HEK293T (cell line): ENCODE measurements around the gene FAM120A.

Source experiments
- CTCF ChIA-PET: fragments of 350-600 bp; formaldehyde crosslinking; extraction: SDS; loops from one replicate; lab custom pipeline; 2021; ENCODE audit warnings: antibody characterized with exemption, inconsistent platforms; lab: Yijun Ruan, JAX
- POLR2A ChIA-PET: fragments of 350-600 bp; formaldehyde crosslinking; extraction: SDS; loops from one replicate; lab custom pipeline; 2020; ENCODE audit warnings: antibody characterized with exemption, inconsistent platforms; lab: Yijun Ruan, JAX
- DNase-seq: peaks from one replicate; pipeline ENCODE4 v3.0.0; 2012; ENCODE audit warnings: mixed read lengths; ENCODE audit errors: extremely low spot score
- ARNT ChIP-seq: fragments of 450-650 bp; IDR thresholded peaks from 2 replicates; pipeline ENCODE4 v1.6.1; 2017; ENCODE audit warnings: mild to moderate bottlenecking
- BHLHE40 ChIP-seq: fragments of 450-650 bp; IDR thresholded peaks from 2 replicates; pipeline ENCODE4 v1.6.1; 2016; ENCODE audit warnings: mild to moderate bottlenecking, moderate library complexity, borderline replicate concordance
- CTBP1 ChIP-seq: fragments of 450-650 bp; IDR thresholded peaks from 2 replicates; pipeline ENCODE4 v1.6.1; 2016; ENCODE audit warnings: borderline replicate concordance
- ELF4 ChIP-seq: fragments of 450-650 bp; IDR thresholded peaks from 2 replicates; pipeline ENCODE4 v1.6.1; 2017; ENCODE audit warnings: antibody characterized with exemption
- FOXA1 ChIP-seq: fragments of 450-650 bp; IDR thresholded peaks from 2 replicates; pipeline ENCODE4 v1.6.1; 2016; ENCODE audit warnings: mild to moderate bottlenecking
- FOXK2 ChIP-seq: fragments of 450-650 bp; IDR thresholded peaks from 2 replicates; pipeline ENCODE4 v1.6.1; 2016; ENCODE audit warnings: mild to moderate bottlenecking
- FOXM1 ChIP-seq: fragments of 450-650 bp; IDR thresholded peaks from 2 replicates; pipeline ENCODE4 v1.6.1; 2017; ENCODE audit warnings: mild to moderate bottlenecking, borderline replicate concordance
- HDGF ChIP-seq: fragments of 450-650 bp; IDR thresholded peaks from 2 replicates; pipeline ENCODE4 v1.6.1; 2017; ENCODE audit warnings: antibody characterized with exemption, borderline replicate concordance
- L3MBTL2 ChIP-seq: fragments of 450-650 bp; conservative IDR thresholded peaks from 2 replicates; pipeline ENCODE4 v1.6.1; 2016; ENCODE audit warnings: mild to moderate bottlenecking
- LEF1 ChIP-seq: fragments of 450-650 bp; IDR thresholded peaks from 2 replicates; pipeline ENCODE4 v1.6.1; 2017; ENCODE audit warnings: mild to moderate bottlenecking, borderline replicate concordance
- NFRKB ChIP-seq: fragments of 450-650 bp; IDR thresholded peaks from 2 replicates; pipeline ENCODE4 v1.6.1; 2016; ENCODE audit warnings: mild to moderate bottlenecking, moderate library complexity
- PKNOX1 ChIP-seq: fragments of 450-650 bp; IDR thresholded peaks from 2 replicates; pipeline ENCODE4 v1.6.1; 2016
- SP1 ChIP-seq: fragments of 450-650 bp; IDR thresholded peaks from 2 replicates; pipeline ENCODE4 v1.6.1; 2017
- SUZ12 ChIP-seq: fragments of 450-650 bp; IDR thresholded peaks from 2 replicates; pipeline ENCODE4 v1.6.1; 2016; ENCODE audit warnings: mild to moderate bottlenecking
- TARDBP ChIP-seq: fragments of 450-650 bp; IDR thresholded peaks from 2 replicates; pipeline ENCODE4 v1.6.1; 2016
- ZNF384 ChIP-seq: fragments of 450-650 bp; IDR thresholded peaks from 2 replicates; pipeline ENCODE4 v1.6.1; 2016

FAM120A gene

GRCh38 chr9:93566408-93567270, 115.2 kb downstream of the FAM120A start:
- TF ChIP-seq FOXM1 (no peak; the same call in 1 of the 2 replicates), L3MBTL2 (0 out of 2 replicates have a peak, but pooled peaks have one; percentile 21)
- ChIA-PET POLR2A (interaction anchor here (0.5 to 1.9 kb wide), 13 partner anchors 9 to 448 kb away, joined by 3 to 16 read pairs (median 3); partner anchors contain the start of genes FAM120A, FAM120AOS and PHF2), CTCF (interaction anchor here (0.6 to 1.4 kb wide), 8 partner anchors 9 to 413 kb away, joined by 3 to 4 read pairs (median 3); no protein-coding TSS in a partner anchor)
- DNase-seq: peak; percentile 98

GRCh38 chr9:93567271-93567959, 115.9 kb downstream of the FAM120A start:
- TF ChIP-seq TARDBP (no peak), SP1 (no peak), ELF4 (no peak)
- POLR2A ChIA-PET: interaction anchor here (0.6 to 1.9 kb wide), 8 partner anchors 8 to 449 kb away, joined by 3 to 16 read pairs (median 5); partner anchors contain the start of genes FAM120A, FAM120AOS and PHF2
- no peak for DNase-seq
- CTCF ChIA-PET: interaction anchor here (0.6 to 0.9 kb wide), 2 partner anchors 17 to 44 kb away, joined by 3 read pairs; no protein-coding TSS in a partner anchor

- TF ChIP-seq SUZ12 (no peak), FOXK2 (no peak), LEF1 (no peak), PKNOX1 (no peak), ELF4 (no peak), NFRKB (no peak), TARDBP (no peak), BHLHE40 (no peak), ZNF384 (no peak), FOXA1 (no peak), SP1 (no peak), HDGF (no peak), L3MBTL2 (no peak)
- CTCF ChIA-PET: no interaction called here
- POLR2A ChIA-PET: no interaction called here
- no peak for DNase-seq
These were observed 116.7 kb downstream of the FAM120A start for GRCh38 chr9:93568169-93568568.

GRCh38 chr9:93569621-93570174, 118.2 kb downstream of the FAM120A start:
- CTCF ChIA-PET: no interaction called here
- DNase-seq: no peak
- POLR2A ChIA-PET: no interaction called here
- TF ChIP-seq FOXK2 (no peak), SP1 (no peak), LEF1 (no peak), BHLHE40 (no peak), L3MBTL2 (no peak), HDGF (no peak), TARDBP (no peak), NFRKB (no peak), FOXA1 (no peak), ARNT (no peak), ELF4 (no peak), CTBP1 (no peak), SUZ12 (no peak), FOXM1 (no peak), PKNOX1 (no peak), ZNF384 (no peak)

- POLR2A ChIA-PET: no interaction called here
These were observed 120.7 kb downstream of the FAM120A start for GRCh38 chr9:93572221-93572620.

More at GRCh38 chr9:93572221-93572620, 120.7 kb downstream of the FAM120A start:
- CTCF ChIA-PET: no interaction called here
- TF ChIP-seq FOXK2 (no peak), NFRKB (no peak), ZNF384 (no peak), ELF4 (no peak), BHLHE40 (no peak), SP1 (no peak), LEF1 (no peak), HDGF (no peak), PKNOX1 (no peak), SUZ12 (no peak), CTBP1 (no peak), FOXA1 (no peak), FOXM1 (no peak), ARNT (no peak), L3MBTL2 (no peak), TARDBP (no peak)
- DNase-seq: no peak
